Activated gamma-delta T cell treated with Interleukin-2 at 50 U/mL for 16 hours (primary cell): ENCODE data around the gene ATRN.

Experiments
- DNase-seq: peaks from one replicate; pipeline ENCODE4 v3.0.0-alpha.2; 2020

The ATRN gene

GRCh38 chr20:3631534-3631933 is 160.7 kb downstream of the ATRN start:
- no peak for DNase-seq

DNA sequence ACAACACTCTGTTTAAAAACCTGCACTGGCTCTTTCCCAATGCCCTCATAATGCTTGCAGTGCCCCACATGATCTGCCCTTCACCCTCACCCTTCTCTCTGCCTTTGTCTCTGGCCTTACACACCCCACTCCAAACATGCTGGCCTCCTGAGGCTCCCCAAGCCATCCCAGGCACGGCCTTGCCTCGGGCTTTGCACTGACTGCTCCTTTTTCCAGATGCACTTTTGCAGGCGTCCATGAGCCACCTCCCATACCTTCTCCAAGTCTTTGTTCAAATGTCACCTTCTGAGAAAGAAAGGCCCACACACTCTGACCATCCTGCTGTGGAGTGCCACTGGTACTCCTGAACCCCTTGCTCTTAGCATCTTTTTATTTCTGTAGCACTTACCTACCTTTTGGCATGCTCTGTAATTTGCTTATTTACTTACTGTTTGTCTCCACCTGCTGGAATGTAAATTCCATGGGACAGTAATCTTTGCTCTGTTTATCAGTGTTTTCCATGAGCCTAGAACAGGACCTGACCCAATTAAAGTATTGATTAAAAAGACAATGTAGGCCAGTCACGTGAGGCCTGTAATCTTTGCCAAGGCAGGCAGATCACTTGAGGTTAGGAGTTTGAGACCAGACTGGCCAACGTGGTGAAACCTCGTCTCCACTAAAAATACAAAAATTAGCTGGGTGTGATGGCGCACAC is 161.6 kb downstream of the ATRN start:
- no peak for DNase-seq

DNA sequence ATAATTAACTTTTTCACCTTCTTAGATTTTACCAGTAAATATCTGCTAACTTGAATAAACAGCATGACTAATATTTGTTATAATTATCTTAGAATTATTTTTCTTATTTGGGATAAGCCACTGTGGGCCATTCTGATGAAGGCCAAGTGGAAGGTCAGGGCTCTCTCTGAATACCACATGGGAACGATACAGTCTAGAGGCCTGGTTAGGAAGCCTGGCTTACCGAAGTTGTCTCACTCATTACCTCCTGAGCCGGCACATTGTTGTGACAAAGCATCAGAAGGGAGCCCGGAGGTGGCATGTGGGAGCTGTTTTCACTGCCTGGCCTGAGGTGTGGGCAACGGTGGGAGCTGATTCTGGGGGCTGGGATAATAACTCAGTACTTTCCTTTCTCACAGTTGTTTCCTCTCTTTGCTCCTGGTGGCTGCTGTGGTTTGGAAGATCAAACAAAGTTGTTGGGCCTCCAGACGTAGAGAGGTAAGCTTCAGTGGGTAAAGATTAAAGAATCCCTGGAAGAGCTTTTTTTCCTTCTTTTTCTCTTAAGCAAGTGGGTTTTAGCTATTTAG is 163.2 kb downstream of the ATRN start:
- no peak for DNase-seq

DNA sequence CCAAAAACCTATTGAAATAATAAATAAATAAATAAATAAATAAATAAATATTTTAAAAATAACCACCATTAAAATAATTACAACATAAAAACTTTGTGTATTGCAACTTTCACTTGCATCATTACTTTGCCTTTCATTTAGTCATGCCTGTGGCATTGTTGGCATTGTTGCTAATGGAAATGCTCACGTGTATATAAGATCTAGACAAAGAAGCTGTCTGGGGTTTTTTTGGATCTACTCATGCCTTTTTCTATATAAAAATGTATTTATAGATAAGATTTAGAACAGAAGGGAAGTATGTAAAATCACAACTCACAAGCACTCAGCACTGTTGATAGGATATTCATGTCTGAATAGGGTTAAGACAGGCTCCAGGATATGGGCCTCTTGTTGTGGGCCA is 164.5 kb downstream of the ATRN start:
- no peak for DNase-seq

DNA sequence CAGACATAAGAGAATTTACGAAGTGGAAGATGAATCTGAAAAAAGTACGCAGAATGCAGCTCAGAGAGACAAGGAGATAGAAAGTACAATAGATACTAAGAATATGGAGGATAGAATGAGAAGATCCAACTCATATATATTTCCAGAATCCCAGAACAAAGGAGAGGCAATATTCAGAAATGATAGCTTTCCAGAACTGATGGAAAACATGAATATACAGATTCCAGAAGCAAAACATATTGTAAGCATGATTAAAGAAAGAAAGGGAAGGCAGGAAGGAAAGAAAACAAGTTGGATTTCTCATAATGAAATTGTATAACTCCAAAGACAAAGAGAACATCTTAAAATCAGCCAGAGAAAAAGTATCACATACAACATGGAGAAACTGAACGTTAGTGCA is 169.4 kb downstream of the ATRN start:
- no peak for DNase-seq

- DNase-seq, result no peak
These were observed 174.7 kb downstream of the ATRN start for GRCh38 chr20:3645309-3646066.

DNA sequence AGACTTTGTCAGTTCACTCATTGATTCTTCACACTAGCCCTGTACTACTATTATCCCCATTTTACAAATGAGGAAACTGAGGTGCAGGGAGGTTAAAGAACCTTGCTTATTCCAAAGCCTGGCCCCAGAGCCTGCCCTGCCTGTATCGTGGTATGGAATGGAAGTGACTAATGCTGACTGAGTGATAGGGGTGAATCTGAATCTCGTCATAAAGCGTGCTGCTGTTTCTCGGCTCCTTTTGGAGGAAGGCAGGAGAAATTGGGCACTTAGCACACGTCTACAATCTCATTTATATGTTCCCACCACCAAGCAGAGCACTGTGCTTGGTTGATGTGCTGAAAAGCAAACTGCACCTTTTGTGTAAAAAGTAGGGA is 175.2 kb downstream of the ATRN start:
- DNase-seq, result no peak

GRCh38 chr20:3646651-3647050 is 175.8 kb downstream of the ATRN start:
- no peak for DNase-seq

DNA sequence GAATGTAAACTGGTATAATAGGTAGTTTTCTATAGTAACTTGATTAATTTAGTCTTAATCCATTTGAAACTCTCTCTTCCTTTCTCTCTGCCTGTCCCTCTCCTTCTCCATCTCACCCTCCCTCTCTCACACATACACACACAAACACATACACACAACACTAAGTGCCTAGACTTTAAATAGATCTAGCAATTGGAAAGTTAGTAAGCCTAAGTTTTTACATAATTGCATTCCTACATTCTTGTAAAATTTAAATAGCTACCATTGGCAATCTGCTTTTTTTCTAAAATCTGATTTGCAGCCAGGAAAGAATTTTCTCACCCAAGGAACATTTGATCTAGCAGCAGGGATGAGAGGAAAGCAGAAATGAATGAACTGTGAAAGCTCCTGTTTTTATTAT is 176.7 kb downstream of the ATRN start:
- DNase-seq, result no peak

- DNase-seq, result no peak
These were observed 178.1 kb downstream of the ATRN start for GRCh38 chr20:3648951-3649350.

DNA sequence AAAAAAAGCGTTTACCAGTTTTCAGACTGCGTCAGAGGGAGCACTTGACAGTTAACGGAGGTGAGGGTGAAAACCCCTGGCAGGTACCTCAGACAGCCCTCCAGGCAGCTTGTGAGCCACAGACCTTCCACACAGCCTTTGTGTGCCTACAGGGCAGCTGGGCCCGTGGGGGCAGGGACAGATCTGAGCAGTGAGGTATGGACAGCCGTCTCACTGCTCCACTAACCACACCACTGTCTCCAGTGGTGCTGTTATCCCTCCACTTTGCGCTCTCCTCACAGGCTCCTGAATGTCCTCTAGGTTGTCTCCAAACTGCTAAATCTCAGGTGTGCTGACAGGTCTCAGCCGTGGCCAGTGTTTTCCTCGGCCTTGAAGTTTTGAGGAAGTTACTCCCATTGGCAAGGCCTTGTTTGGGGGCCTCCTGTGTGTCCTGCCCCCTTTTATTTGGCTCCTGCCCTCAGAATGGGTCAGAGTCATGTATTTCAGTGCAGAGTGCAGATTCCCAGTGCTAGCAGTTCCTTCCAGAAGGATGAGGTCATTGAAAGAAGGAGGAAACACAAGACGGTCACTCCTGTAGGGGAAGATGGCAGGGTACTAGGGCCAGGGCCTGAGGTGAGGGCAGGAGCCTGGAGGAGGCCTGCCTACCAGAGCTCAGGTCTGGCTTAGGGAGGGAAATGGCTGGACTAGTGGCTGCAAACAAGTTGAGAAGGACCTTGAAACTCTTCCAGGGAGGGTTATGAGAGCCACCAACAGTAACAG is 180.6 kb downstream of the ATRN start:
- DNase-seq, result no peak

- no peak for DNase-seq
These were observed 181.4 kb downstream of the ATRN start for GRCh38 chr20:3652221-3652620.

DNA sequence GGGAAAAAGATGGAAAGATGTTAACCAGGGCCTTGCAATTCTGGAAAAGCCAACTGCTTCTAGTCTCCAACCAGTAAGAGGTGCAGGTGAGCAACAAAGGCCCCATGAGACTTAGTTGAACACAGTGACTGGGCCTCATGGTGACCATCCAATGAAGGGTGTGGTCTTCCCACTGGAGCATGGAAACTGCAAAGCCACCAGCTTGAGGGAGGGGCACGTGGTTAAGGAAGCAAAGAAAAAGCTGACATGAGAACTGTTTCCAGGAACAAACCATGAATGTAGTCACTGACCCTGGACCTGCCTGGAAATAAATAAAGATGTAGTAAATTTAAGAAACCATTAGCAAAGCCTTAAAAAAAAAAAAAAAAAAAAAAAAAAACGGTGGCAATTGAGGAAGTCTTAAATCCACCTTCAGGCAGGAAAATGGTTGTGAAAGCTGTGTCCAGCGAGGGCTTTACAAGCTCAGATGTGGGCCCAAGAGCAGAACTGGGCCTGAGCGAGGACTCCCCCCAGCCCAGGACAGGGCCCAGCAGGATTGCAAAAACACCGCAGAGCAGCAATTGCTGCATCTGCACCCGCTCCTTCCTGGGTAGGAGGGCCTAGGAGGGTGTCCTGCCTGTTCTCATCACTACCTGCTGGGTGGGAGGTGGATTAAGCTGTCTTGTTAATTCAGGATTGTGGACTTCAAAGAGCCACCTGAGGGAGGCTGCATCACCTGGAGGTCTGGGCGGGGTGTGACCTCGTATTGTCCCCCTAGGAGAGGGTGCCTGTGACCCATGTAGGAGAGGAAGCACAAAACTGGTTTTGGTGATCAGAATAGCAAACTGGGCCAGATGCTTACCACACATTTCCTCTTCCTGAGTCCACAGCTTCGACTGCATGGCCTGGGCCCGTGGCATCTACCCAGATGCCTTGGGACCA is 182.1 kb downstream of the ATRN start:
- no peak for DNase-seq

DNA sequence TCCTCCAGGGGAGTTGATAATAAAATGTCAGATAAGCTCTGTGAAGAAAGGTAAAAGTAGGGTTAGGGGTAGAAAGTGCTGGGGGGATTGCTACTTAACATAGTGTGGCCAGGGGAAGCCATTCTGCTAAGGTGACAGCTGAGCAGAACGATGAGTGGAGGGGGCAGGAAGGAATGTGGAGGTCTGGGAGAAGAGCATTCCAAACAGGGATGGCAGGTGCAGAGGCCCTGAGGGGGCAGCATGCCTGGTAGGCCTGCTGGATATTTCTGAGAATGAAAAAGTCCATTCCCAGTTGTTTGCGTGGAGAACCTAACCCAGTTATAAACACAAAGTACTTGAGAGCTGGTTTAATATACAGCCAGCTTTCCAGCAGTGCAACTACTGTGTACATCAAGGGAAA is 183.1 kb downstream of the ATRN start:
- no peak for DNase-seq

- no peak for DNase-seq
These were observed 183.7 kb downstream of the ATRN start for GRCh38 chr20:3654326-3655130.

DNA sequence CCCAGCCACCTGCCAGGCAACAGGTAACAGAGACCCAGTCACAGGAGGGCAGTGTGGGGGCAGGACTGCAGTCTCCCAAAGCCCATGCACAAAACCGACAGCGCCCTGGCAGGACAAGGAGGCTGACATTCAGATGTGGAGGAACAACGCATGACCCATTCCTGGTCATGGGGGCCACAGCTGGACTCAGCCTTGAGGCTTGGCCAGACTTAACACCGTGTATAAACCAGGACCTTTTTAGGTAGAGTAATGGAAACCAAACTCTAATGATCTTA is 184.2 kb downstream of the ATRN start:
- no peak for DNase-seq

DNA sequence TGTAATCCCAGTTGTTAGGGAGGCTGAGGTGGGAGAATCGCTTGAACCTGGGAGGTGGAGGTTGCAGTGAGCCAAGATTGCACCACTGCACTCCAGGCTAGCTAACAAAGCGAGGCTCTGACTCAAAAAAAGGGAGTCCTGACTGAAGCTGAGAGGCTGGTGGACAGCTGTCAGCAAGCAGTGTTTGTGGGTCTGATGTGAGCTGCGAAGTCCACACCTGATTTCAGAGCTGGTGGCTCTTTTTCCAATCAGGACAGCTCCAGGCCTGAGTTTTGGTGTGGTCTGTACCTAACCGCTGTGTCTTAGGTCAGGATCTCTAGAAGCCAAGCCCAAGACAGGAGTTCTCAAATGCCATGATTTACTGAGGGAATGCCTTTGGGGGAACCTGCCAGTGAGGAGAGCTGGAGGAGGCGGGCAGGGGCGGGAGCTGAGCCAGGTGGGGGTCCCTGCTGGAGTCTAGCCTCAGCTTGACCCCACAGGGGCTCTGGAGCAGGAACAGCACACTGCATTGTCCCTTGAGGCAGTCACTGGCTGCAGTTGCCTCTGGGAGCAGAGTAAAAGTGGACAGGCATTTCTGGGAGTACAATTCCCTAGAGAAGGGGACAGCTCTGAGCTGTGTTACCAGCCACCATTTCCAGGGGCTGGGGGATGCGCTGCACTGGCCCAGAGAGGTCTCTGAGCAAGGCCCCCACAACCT is 187.3 kb downstream of the ATRN start:
- no peak for DNase-seq

DNA sequence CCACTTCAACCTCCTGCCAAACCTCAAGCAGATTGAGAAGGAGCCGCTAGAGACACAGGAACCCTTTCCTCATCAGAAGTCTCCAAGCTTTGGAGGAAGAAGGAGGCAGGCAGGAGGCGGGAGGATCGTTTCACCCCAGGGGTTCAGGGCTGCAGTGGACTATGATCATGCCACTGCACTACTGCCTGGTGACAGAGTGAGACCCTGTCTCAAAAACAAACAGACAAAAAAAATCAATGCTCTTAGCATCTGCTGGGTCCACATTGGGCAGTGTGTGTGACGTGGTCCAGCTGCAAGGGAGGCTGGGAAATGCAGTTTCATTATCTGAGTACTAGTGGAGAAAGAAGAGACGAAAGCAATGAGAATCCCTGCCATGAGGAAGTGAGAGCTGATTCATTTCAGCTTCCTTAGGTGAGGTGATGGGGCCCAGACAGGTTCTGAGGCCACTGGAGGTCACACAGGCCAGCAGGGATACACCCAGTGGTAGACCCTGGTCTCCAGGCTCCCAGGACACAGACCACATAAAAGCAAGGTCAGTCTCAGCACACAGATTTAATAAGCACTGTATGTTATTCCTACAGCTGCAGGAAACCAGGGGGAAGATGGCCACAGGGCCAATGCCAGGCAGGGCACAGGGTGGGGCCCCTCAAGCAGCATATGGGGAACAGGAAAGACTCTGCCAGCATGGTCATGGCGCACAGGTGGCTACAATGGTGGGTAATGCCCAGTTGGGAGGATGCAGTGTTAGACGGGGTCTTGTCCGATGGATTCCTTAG is 188.1 kb downstream of the ATRN start:
- DNase-seq, result no peak

DNA sequence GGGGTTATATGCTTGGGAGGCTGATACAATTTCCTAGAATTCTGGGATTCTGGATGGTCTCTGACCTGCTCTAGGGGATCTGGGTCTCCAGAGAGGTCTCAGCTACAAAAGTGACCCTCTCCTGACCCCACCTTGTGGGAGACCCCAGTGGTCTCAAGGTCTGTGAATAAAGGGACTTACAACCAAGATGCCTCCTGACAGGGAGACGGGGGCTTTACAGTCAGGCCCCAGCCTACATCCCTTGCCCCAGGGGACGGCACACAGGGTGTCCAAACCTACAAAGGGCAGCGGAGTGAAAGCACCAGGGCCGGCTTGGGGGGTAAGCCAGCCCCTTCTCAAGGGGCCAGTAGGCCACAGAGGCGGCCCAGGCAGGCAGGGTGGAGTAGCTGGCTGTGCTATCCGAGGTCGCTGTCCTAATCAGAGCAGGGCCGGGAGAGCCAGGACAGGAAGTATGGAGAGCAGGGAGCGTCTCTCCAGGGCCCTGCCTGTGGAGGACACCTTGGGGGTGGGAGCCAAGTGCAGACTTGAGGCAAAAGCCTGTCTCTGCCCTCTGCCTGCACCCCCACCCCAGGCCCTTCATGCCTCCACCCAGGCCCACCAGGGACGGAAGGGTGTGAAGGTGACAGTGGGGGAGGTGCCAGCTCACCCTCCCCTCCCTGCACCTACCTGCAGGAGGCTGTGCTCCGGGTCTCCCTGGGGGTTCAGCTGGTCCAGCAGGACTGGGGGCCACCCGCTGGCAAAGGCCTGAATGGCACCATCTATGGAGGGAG is 188.9 kb downstream of the ATRN start:
- DNase-seq, result no peak
